HG03457 (cell line): ENCODE data around the gene DHX32.
A peak's percentile ranks its signal among the peaks of the same experiment; 100 is the strongest.
"Not testable (repeated sequence)": the region's sequence is repeated elsewhere in the genome, so short reads cannot be mapped to it uniquely, and the experiment has no call there.

Source experiments
- ATAC-seq: cut with Tn5 transposase; IDR thresholded peaks from one replicate; pipeline ENCODE4 v1.9.1; 2021; ENCODE audit warnings: moderate number of reproducible peaks; ENCODE audit not compliant: unreplicated experiment

DHX32 gene

GRCh38 chr10:125896088-125896934 lies 15.2 kb upstream of the DHX32 start, which contains the start of gene FANK1:
Gene FANK1 (plus strand): TSS chr10:125896564. CDS start chr10:125896643, 79 bp downstream.
- peak; percentile 84 for ATAC-seq

DNA sequence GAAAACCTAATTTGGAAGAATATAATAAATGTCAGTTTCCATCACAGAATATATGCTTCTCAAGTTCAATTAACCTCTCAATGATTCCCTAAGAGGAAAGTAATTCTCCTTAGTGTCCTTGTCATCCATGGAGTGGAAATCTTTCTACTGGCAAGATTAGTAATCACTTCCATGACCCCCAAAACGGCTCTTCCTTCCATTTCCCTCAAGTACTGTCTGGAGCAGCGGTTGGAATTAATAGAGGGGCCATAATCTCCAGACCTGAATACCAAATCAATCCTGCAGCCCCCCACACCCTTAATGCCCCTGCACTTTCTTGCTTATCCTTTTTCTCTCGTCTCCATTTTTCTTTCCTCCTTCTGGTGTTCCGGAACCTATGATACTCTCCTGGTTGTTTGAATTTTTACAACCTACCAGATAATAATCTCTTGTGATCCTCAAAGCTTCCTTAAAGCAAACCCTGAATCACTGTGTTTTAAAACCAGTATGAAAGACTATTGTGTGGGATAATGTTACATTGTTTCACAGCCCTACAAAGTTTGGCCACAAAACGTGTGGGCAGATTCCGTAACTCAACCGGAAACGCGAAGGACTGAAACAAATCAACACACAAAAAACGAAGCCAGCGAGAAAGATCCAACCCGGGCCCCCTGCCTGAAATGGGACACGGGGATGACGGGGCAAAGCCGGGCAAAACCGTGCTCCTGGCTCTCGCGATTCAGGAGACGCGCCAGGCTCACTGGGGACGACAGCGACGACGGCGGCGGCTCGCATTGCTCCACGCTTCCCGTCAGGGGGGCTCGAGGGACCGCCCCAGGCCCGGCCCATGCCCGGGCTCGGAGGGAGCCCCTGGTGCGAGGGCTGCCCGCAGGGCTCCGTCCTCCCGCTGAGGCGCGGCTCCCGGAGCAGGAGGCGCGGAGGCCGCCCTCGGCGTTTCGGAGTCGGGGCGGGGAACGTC lies 14.3 kb upstream of the DHX32 start:
- ATAC-seq = peak; percentile 29

DNA sequence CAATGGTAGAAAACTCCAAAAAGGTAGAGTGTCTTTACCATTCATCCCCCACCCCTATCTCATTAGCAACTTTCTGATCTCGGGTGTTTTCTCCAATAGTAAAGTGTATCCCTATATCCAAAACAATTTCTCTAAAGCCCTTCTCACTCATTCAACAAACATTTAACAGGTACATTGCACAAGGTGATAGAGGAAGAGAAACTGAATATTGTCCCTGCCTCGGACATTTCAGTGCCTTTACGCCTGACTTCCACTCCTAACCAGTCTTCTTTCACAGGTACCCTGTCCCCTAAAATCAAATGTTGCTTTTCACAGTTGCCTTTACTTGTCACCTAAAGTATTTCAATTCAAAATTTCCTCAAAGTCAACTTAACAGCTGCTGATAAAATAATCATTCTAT lies 13.1 kb upstream of the DHX32 start:
- ATAC-seq = not testable (repeated sequence)

DNA sequence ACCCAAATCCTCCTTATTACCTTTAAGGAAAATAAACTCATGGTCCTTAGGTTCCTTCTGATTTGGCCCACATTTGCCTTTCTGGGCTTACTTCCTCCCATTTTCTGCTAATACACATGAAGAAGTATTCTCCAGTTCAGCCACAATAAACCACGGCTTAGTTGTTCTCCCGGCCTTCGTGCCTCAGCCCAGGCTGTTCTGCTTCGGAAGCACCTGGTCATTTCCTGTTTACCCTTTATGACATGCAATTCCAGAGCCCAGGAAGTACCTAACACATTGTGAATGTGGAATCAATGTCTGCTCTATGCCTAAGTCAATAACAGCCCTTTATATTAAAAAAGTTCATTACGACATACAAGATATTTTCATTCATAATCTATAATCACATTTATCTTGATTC lies 11.3 kb upstream of the DHX32 start:
- ATAC-seq = not testable (repeated sequence)

DNA sequence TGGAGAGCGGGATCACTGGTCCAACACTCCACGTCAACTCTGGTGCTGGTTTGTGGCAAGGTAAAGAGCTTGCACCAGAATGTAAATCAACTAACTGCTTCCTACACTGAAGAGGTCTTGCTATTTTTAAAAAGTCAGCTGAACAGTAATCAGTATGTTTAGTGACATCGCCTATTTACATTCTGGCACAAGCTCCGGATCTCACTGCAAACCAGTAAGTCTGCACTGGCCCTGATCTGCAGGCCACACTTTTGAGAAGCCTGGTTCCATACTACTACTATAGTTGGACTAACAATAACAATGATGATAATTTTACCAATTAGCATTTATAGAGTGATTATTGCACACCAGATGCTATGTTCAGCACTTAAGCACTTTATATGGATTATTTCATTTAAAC lies 8.3 kb upstream of the DHX32 start:
- ATAC-seq = not testable (repeated sequence)

- ATAC-seq = no peak
These were observed 5.9 kb upstream of the DHX32 start for GRCh38 chr10:125886914-125887512.

DNA sequence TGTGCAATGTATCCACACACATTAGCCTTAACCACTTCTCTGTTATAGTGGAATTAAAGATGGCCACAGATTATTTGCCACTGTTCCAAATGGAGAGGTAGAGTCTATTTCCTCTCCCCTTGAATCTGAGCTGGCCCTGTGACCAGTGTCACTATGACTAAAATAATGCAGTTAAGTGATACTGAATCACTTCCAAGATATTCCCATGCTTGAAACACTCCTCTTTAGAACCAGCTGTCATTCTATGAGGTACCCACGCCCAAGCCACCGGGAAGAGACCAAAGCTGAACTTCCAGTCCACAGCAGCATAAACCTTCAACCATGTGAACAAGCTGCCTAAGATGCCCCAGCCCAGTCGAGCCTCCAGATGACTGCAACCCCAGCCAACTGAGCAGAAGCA lies 2.1 kb upstream of the DHX32 start:
- ATAC-seq = no peak

DNA sequence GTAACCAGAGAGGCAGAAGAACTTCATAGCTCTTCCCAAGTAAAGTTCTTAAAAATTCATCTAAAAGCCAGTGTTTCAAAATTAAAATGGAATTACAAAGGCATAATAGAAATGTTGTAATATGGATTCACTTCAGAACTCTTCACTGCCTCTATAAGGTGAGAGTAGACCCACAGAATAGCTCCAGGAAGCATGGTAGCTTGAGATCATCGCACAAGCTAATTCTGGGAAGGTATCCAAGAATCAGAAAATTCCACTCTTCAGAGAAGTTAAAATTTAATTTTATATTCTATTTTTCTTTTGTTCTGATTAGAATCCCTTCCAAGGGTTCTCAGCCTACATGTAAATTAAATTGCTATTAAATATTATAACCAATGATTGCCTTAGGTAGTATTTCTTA lies 1.5 kb upstream of the DHX32 start:
- ATAC-seq = no peak

GRCh38 chr10:125880719-125881118 lies 373 bp downstream of the DHX32 start:
- ATAC-seq = no peak

- no peak for ATAC-seq
These were observed 1.9 kb downstream of the DHX32 start for GRCh38 chr10:125878957-125879835.

DNA sequence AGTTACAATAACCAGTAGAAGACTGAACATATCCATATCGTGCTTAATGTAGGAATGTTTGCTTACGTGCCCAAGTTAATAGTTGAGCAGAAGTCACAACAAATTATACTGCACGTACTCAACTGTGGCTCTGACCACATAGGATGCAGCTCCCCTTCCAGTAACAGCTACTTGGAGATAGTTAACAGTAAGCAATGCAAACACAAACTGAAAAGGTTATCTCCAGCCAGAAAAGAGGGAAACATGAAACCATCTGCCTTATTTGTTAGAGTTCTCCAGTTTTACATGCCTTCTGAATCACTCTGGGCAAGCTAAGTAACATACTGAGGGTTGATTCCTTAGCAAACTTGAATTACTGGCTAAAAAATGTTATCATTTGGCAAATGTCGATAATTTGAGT lies 9.8 kb downstream of the DHX32 start:
- ATAC-seq = no peak

GRCh38 chr10:125868372-125868975 lies 12.6 kb downstream of the DHX32 start:
- ATAC-seq = no peak

- no peak for ATAC-seq
These were observed 14.6 kb downstream of the DHX32 start for GRCh38 chr10:125866421-125867029.

- no peak for ATAC-seq
These were observed 16.0 kb downstream of the DHX32 start for GRCh38 chr10:125865120-125865519.

- no peak for ATAC-seq
These were observed 21.8 kb downstream of the DHX32 start for GRCh38 chr10:125859128-125859817.

DNA sequence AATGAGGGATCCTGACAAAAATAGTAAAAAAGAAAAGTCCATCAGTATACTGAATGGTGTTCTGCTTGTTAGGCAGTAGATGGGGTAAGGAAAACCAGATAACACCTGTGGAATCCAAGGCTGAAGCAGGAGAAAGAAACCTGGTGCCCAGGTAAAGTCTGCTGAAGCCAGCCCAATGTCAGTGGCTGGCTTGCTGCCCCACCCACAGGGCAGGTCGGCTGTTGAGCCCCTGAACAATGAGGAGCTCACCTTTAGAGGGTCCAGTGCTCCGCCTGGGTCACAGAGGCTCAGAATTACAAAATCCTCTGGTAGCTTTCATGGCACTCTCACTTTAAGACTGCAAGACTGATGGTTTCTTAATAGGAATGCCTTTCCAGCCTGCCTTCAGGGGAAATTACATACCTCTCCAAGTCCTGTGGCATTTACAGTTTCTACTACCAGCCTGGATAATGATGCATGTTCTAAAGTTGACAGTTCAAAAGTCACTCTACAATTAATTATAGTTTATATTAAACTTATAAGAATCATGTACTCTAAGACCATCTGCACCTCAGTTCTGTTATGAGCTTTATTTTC lies 23.8 kb downstream of the DHX32 start:
- ATAC-seq = no peak

GRCh38 chr10:125852487-125852886 lies 28.6 kb downstream of the DHX32 start:
- no peak for ATAC-seq
